SK-MEL-5 (cell line): ENCODE measurements around the gene SDK1. TPM values are rescaled to one million over a fixed set of nuclear protein-coding genes. Genes with fewer than 3 reads are reported as not detected.

Experiments
- DNase-seq: peaks from one replicate; pipeline ENCODE4 v3.0.0-alpha.2; 2016; ENCODE audit warnings: low read depth, low spot score
- in situ Hi-C: cut with HindIII; loops from 2 replicates; pipeline ENCODE4 v1.10.0; 2016; ENCODE audit warnings: low sequenced_read_pairs, high pct_unique_total_duplicates, low pct_unique_long_range_greater_than_20kb
- polyA plus RNA-seq, 2 experiments: library from polyadenylated mRNA; depleted of rRNA; stranded (reverse); fragments of >200 nt; gene quantifications; 2 replicates each; pipeline ENCODE4 v1.2.3, GENCODE V29; 2015
- total RNA-seq: library from RNA; depleted of rRNA; stranded (reverse); fragments of >200 nt; shearing (Covaris generic); gene quantifications from 2 replicates; pipeline ENCODE4 v1.2.3, GENCODE V29; 2014; rRNA removed

Gene SDK1
- total RNA-seq = 0.08 and 0.13 TPM in 2 replicates
- polyA plus RNA-seq (2015; cell fraction: cytosol; rRNA removed) = 0.01 and 0.05 TPM in 2 replicates
- polyA plus RNA-seq (2015; cell fraction: nucleus; rRNA removed) = not detected in 2 replicates

- DNase-seq = peak; percentile 84
- in situ Hi-C loops = no loop called here
These were observed at the start of gene SDK1 for GRCh38 chr7:3300651-3301448. Gene SDK1, plus strand, starts transcription at chr7:3301252. Its CDS starts 335 bp downstream, at chr7:3301587.

GRCh38 chr7:3254718-3255117, 46.3 kb upstream of the SDK1 start:
- DNase-seq = no peak
- in situ Hi-C loops = no loop called here

- no peak for DNase-seq
- in situ Hi-C loops = no loop called here
These were observed 41.2 kb upstream of the SDK1 start for GRCh38 chr7:3259711-3260400.

- in situ Hi-C loops = no loop called here
- peak; percentile 27 for DNase-seq
These were observed 40.7 kb upstream of the SDK1 start for GRCh38 chr7:3260401-3260715.

GRCh38 chr7:3264693-3265339, 36.2 kb upstream of the SDK1 start:
- no peak for DNase-seq
- in situ Hi-C loops = no loop called here

- in situ Hi-C loops = no loop called here
- no peak for DNase-seq
These were observed 35.7 kb upstream of the SDK1 start for GRCh38 chr7:3265388-3265787.

GRCh38 chr7:3266240-3266639, 34.8 kb upstream of the SDK1 start:
- DNase-seq = no peak
- in situ Hi-C loops = no loop called here

- in situ Hi-C loops = no loop called here
- no peak for DNase-seq
These were observed 32.9 kb upstream of the SDK1 start for GRCh38 chr7:3267966-3268690.

GRCh38 chr7:3270362-3270761, 30.7 kb upstream of the SDK1 start:
- in situ Hi-C loops = no loop called here
- DNase-seq = no peak

GRCh38 chr7:3271298-3271697, 29.8 kb upstream of the SDK1 start:
- in situ Hi-C loops = no loop called here
- DNase-seq = no peak

- DNase-seq = no peak
- in situ Hi-C loops = no loop called here
These were observed 28.3 kb upstream of the SDK1 start for GRCh38 chr7:3272691-3273141.

- no peak for DNase-seq
- in situ Hi-C loops = no loop called here
These were observed 26.9 kb upstream of the SDK1 start for GRCh38 chr7:3274131-3274530.

- no peak for DNase-seq
- in situ Hi-C loops = no loop called here
These were observed 23.2 kb upstream of the SDK1 start for GRCh38 chr7:3277604-3278572.

- DNase-seq = no peak
- in situ Hi-C loops = no loop called here
These were observed 21.8 kb upstream of the SDK1 start for GRCh38 chr7:3279147-3279818.

GRCh38 chr7:3280445-3280844, 20.6 kb upstream of the SDK1 start:
- DNase-seq = no peak
- in situ Hi-C loops = no loop called here

GRCh38 chr7:3280946-3281656, 20.0 kb upstream of the SDK1 start:
- in situ Hi-C loops = no loop called here

More at GRCh38 chr7:3280946-3281656, 20.0 kb upstream of the SDK1 start:
- no peak for DNase-seq
